ENCODE results near the gene RITA1.

The RITA1 gene

DNA sequence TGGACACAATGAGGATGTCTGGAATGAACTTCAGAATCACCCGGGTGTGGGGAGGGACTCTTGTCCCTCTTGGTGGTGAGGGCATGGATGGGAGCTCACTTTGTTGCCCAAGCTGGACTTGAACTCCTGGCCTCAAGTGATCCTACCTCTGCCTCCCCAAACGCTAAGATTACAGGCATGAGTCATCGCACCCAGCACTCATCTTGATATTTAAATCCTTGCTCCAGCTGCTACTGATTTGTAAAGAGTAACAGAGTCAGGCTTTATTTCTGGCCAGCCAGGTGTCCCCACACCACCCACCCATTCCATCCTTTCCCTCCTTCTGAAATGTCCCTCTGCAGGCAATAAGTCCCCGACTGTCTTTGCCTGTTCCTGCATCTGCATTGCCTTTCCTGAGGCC is 5.2 kb upstream of the RITA1 start:
- no peak for DNase-seq

DNA sequence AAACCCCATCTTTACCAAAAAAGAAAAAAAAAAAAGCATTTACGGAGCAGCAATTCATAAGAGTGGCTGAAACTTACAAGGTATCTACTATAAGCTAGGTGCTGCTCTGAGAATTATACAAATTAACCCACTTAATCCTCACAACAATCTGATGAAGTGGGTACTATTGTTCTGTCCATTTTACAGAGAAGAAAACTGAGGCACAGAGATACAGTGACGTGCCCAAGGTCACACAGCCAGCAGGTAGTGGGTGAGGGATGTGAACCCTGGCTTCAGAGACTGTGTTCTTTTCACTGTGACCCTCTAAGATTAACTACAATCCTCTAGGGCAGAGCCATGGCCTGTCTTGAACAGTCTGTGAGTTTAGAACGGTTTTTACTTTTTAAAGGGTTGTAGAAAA is 3.5 kb upstream of the RITA1 start:
- DNase-seq: no peak

DNA sequence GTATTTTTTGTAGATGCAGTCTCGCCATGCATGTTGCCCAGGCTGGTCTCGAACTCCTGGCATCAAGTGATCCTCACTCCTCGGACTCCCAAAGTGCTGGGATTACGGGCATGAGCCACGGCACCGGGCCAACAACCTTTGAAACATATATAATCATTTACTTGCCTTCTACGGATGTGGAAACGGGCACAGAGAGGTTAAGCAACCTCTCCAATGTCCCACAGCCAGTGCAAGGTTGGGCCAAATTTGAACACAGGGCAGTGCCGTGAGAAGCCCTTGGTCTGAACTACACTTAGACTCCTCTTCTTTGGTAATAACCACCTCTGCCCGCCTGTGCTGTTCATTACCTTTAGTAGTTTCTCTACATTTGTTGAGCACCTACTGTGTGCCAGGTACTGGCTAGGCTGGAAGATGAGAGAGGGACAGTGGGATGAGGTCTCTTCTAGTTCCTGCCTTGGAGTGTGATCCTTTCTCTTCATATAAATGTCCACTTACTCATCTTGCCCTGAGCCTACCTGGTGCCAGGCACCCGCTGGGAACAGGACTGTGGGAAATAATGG is 2.4 kb upstream of the RITA1 start:
- no peak for DNase-seq

DNA sequence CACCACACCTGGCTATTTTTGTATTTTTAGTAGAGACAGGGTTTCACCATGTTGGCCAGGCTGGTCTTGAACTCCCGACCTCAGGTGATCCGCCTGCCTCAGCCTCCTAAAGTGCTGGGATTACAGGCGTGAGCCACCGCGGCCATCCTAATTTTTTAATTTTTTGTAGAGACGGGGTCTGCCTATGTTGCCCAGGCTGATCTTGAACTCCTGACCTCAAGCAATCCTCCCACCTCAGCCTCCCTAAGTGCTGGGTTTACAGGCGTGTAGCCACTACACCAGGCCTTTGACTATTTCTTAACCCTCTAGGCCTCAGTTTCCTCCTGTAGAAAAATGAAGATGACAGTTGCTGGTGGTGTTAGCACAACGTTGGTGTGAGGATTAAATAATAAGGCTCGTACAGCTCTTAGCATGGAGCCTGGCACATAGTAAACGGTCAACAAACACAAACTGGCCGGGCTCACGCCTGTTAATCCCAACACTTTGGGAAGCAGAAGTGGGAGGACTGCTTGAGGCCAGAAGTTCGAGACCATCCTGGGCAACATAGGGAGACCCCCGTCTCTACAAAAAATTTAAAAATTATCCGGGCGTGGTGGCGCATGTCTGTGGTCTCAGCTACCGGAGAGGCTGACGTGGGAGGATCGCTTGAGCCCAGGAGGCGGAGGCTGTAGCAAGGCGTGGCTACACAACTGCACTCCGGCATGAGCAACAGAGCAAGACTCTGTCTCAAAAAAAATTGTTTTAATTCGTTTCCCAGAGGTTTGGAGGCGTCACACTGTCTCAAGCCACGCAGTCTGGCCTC is 1.2 kb upstream of the RITA1 start:
- DNase-seq: no peak

DNA sequence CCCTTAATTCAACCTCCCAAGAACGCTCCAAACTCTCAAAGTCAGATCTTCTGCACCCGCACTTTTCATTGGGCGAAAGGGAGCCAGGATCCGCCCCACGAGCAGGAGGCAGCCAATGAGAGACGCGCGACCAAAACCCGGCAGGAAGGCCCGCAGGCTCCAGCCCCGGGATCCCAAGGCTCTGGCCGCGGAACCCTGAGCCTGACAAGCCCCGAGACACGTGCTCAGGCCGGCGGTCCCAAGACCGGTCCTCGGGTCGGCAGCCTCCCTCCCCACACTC is 681 bp upstream of the RITA1 start:
- peak; percentile 52 to 91 (median 79) for DNase-seq

DNA sequence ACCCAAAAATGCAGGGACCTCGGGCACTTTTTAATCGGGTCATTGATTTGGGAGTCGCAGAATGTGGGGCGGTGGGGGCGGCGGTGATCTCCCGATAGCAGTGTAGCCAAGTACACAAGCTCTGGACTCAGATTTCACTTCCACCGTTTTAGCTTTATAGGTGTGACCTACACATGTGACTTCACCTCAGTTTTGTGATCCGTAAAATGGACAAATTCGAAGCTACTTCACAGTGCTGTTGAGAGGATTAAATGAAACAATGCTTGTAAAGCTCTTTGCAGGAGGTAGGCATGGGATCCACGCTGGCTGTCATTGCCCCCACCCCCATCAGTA is 478 bp downstream of the RITA1 start:
- DNase-seq: no peak

DNA sequence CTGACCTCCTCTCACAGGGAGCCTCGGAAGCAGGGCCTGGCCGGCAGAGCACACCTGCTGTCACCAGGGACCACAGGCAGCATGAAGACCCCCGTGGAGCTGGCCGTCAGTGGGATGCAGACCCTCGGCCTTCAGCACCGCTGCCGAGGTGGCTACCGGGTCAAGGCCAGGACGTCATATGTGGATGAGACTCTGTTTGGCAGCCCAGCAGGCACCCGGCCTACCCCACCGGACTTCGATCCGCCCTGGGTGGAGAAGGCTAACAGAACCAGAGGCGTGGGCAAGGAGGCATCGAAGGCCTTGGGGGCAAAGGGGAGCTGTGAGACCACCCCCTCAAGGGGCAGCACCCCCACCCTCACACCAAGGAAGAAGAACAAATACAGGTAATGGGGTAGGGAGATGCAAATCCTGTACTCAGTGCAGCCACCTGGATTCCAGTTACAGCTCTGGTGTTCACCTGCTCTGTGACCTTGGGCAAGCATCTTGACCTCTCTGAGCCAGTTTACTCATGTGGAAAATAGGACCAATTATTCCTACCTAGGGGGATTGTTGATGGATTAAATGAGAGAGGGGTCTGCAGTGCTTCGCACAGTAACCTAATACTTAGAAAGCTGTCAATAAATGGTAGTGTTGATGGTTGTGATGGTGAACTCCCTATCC is 1.3 kb downstream of the RITA1 start:
- no peak for DNase-seq

DNA sequence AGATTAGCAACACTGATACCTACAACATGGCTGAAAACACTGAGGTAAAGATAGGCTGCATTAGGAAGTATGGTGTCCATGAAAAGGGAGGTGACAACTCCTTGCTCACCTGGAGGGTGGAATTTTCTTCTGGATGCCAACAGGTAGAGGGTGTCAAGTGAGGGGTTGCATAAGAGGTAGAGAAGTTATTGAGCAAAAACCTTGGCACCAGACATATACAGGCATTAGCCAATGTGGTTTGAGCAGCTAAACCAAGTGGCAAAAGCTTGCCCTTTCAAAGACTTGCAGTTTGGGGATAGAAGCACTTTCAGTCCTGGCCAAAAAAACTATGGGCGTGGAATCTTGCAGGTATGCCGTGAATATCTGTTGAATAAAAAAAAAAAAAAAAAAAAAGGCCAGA is 3.8 kb downstream of the RITA1 start:
- no peak for DNase-seq

DNA sequence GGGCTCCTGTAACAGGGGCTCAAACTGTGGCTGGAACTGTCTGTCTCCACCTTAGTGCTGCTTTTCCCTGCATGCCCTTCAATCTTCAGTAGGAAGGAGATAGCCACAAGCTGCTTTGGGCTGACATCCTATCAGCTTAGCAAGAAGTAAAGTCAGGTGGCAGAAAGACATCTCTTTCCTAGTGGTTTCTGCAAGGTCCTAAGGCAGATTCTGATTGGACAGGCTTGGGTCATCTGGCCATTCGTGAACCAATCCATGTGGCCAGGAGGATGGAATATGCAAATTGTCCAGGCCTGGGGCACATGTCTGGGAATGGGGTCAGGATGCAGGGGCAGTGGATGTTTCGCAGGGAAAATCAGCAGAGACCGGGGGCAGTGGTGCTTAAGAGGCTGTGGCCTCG is 5.2 kb downstream of the RITA1 start:
- peak in 1 of 14 donors; percentile 33 for DNase-seq

DNA sequence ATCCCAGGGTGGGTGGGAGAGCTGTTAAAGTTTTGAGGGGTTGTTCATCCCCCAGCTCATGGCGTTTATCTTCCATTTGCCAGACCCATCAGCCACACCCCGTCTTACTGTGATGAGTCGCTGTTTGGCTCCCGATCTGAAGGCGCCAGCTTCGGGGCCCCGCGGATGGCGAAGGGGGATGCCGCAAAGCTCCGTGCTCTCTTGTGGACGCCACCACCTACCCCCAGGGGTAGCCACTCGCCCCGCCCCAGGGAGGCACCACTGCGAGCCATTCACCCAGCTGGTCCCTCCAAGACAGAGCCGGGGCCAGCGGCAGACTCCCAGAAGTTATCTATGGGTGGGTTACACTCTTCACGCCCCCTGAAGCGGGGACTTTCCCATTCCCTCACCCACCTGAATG is 5.7 kb downstream of the RITA1 start:
- no peak for DNase-seq

DNA sequence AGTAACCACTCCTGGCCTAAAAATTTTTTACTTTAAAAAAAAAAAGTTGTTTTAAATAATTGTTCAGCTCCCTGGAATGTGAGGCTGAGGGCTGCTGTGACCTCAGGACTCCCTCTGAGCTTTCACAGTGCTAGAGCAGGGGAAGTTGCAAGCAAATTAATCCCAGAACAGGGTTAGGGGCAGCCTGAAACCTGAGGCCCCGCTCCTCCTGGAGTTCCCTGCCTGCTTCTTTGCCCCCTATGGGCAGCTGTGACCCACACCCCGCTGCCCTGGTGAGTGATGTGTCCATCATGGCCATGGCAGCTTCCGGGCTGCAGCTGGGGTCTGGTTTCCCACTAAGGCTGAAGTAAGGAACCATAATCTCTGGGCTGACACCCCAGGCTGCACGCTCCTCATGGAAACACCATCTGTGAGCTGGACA is 9.5 kb downstream of the RITA1 start:
- DNase-seq: no peak

DNA sequence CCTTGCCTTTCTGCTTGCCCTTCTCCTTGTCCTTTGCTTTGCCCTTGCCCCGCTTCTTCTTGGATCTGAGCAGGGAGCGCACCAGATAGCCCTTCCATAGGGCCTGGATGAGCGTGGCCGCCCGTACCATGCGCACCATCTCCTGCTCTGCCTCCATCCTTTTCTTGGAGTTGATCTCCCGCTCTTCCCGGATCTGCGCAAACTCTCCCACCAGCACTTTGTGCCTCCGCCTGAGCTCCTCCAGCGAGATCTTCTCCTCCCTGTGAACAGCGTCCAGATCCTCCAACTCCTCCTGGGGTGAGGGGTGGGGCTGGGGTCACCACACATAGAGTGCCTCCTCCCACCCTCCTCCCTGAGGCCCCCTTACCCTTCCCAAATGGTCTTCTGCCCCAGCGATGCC is 10.1 kb downstream of the RITA1 start:
- DNase-seq: no peak

DNA sequence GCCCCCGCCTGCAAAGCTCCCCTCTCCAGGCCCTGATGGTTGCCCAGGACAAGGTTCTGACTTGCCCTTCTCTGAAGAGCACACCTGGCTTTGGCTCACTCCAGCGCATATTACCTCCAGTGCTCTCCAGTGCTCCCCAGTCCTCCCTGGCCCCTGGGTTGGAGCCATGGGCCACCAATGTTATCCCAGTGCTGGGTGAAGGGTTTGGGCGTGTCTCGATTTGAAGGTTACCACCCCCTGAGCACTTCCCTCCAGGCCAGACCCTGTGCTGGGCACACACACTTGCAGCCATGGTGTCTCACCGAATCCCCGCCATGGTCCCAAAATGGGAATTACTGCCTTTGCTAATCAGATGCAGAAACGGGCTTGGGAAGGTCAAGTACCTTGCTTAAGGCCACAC is 11.1 kb downstream of the RITA1 start:
- DNase-seq: no peak

DNA sequence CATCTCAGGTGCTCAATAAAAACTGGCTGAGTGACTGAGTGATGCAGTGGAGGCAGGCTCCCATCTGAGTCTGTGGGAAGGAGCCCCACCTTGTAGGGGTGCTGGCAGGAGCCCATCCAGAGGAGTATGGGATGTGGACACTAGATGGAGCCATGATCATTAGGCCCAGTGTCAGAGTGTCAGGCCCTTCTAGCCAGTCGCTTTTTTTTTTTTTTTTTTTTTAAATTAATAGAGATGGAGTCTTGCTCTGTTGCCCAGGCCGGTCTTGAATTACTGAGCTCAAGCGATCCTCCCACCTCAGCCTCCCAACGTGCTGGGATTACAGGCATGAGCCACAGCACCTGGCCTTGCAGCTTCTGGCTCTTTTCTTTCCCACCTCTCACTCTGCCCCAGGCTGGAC is 11.5 kb downstream of the RITA1 start:
- DNase-seq: peak in 11 of 14 donors; percentile 6 to 62 (median 43)

DNA sequence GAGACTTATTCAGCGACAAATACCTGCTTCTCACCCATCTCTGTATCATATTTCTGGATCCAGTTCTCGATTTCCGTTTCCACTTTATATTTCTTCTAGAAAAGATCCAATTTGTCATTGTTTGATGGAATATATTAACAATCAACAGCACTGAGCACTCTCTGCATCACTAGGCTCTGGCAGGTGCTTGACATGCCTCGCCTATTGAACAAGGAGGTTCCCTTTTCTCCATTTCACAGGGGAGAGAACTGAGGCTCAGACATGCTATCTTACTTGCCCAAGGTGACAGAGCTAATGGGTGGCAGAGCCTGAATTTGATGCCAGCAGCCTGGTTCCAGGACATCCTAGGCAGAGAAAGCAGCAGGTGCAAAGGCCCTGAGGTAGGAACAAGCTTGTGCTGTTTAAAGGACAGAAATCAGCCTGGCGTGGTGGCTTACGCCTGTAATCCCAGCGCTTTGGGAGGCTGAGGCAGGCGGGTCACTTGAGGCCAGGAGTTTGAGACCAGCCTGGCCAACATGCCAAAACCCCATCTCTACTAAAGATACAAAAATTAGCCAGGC is 12.1 kb downstream of the RITA1 start:
- no peak for DNase-seq

DNA sequence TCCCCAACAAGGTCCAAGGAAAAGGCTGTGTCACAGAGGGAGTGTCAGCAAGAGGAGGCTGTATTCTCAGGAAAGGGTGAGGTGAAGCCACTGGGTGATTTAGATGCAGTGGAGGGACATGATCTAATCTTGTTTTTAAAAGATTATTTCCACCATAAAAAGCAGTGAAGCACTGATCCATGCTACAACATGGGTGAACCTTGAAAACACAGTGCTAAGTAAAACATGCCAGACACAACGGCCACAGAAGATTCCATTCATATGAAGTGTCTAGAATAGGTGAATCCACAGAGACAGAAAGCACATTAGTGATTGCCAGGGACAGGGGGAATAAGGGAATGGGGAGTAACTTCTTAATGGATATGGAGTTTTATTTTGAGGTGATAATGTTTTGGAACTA is 12.8 kb downstream of the RITA1 start:
- DNase-seq: no peak

DNA sequence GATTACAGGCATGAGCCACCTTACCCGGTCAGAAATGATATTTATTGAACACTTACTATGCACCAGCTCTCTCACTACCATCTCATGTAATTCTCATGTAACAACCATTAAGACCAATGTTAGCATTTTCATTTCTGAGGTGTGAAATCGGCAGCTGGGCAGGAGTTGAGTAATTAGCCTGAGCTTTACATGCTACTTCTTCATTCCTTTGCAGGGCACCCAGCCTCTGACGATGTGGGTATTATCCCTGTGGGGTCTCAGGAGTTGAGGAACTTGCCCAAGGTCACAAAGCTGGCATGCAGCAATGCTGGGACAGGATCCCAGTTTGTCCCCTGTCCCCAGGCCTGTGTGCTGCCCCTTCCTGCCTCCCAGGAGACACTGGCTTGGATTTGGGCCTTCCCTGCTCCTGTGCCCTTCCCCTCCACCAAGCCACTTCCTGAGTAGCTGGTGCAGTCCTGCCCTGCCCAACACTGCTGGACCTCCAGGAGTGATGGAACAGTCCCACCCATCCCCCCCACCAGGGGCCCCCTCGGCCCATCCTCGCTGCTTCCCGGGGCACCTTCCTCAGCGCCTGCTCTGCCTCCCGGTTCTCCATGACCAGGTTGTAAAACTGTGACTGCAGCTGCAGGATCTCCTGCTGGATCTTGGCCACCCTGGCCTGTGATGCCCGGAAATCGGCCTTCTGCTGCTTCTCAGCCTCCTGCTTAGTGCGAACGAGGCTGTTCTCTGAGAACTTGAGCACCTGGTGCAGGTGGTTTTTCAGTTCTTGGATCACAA is 14.7 kb downstream of the RITA1 start:
- DNase-seq: no peak

DNA sequence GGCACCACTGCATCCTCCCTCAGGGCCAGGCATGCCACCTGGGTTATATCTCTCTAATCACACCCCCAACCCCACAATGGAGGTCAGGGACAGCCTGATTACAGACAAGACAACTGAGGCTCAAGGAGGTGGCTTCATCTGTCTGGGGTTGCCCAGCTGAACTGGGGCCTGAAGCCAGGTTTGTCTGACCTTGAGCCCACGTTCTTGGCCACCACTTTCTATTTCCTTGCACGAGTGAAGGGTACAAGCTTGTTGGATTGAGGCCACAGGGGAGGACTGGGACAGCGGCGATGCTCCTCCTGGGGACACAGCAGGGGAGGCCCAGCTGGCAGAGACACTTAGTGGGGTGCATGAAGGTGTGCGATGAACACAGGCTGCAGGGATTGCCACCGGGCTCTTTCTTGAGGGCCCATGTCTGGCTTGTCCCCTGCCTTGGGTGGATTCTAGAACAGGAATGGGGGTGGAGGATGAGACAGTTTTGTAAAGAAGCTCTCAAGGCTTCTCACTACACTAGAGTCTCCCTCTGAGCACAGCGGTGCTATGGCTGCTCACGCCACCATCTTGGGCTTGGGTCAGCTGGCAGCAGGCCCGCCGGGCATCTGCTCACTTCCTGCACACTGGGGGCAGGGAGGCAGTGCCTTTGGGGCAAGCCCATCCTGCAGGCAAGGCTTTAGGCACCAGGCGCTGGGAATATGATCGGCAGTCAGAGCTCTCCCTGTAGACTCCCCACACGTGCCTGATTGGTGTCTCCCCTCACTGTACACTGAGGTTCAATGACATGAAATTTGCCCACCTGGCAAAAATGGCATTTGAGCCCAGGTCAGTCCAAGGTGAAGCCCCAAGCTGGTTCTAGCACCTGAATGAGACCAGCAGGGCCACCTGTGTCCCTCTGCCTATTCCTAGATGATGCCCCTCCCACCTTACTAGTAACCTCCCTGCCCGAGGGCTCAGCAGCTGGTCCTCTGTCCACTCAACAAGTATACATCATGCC is 16.0 kb downstream of the RITA1 start:
- DNase-seq: no peak

DNA sequence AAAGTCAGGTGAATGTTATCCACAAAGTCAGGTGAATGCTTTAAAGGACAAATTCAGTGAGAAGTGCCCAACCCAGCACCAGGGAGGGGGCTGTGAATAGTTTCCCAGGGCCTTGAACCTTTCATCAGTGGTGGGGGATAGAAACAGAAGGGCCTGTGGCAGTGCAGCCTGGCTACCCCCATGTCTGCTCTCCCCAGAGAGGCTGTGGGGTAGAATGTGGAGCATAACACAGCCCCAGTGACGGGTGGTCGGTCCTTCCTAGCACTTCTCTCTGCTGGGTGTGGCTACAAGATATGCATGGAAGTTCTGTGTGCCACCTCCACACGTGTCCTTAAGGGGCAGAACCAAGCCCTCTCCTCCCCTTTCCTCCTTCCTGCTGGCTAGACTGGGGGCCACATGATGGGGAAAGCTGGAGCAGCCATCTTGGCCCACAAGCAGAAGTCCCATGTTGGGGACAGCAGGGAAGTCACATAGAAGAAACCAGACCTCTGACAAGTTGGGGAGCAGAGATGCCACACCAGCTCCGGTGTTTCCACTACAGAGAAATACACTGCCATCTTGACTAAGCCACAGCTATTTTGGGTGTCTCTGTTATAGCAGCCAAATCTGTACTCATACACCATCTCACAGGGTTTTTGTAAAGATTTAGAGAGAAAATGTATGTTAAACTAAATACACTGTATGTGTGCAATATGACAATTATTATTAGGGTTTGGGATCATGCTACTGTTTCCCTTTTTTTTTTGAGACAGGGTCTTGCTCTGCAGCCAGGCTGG is 17.0 kb downstream of the RITA1 start:
- no peak for DNase-seq

DNA sequence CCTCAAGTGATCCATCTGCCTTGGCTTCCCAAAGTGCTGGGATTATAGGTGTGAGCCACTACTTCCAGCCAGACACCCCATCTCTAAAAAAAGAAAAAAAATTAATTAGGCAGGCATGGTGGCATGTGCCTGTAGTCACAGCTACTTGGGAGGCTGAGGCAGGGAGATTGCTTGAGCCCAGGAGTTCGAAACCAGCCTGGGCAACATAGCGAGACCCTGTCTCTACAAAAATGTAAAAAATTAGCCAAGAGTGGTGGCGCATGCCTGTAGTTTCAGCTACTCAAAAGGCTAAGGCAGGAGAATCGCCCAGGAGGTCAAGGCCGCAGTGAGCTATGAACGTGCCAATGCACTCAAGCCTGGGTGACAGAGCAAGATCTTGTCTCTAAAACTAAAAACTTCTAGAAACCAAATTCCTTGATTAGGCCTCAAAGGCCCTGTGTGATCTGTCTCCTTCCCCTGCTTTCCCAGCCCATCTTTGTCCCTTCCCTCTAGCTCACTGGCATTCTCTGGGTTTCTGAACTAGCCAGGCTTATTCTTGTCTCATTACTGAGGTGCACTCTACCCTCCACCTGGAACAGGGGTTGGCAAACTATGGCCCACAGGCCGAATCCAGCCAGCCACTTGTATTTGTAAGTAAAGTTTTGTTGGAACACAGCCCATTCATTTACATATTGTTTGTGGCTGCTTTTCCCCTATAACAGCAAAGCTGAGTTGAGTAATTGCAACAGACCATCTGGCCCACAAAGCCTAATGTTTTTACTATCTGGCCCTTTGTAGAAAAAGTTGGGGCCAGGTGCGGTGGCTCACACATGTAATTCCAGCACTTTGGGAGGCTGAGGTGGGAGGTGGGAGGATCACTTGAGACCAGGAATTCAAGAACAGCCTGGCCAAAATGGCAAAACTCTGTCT is 18.6 kb downstream of the RITA1 start:
- no peak for DNase-seq

Measured in C1 segment of cervical spinal cord (tissue), 14 donors.